ENCODE results near the gene TMEM256. TPM values are rescaled to one million over a fixed set of nuclear protein-coding genes. Genes with fewer than 3 reads are reported as not detected.
A peak's percentile ranks its signal among the peaks of the same experiment; 100 is the strongest.

Gene TMEM256
- polyA plus RNA-seq, 1 donor, result 187 TPM

GRCh38 chr17:7408863-7409262, 5.0 kb upstream of the TMEM256 start:
- Histone ChIP-seq H3K27me3 (ENCODE audit: control insufficient read depth, insufficient read depth, low read length) (peaks cover 53% of the 10 kb centered on the region), H3K27ac (ENCODE audit: low read length) (no peak overlapping the region), H3K4me3 (ENCODE audit: low read length) (no peak overlapping the region), H3K4me1 (ENCODE audit: control insufficient read depth, insufficient read depth, low read length) (peaks cover 3% of the 10 kb centered on the region), H3K36me3 (ENCODE audit: control insufficient read depth, insufficient read depth, low read length) (peaks cover 7% of the 10 kb centered on the region), H3K9me3 (ENCODE audit: control insufficient read depth, low read depth, low read length) (no peaks in the 10 kb centered on the region)
- no CpG with 5 or more reads among the region's 6 CpGs for WGBS (ENCODE audit: insufficient coverage, low lambda C conversion rate)
- no peak for DNase-seq

- no peak overlapping the region for H3K4me3 ChIP-seq (ENCODE audit: low read length)
- H3K27ac ChIP-seq (ENCODE audit: low read length), result no peak overlapping the region
- peaks cover 3% of the 10 kb centered on the region for H3K4me1 ChIP-seq (ENCODE audit: control insufficient read depth, insufficient read depth, low read length)
- no peaks in the 10 kb centered on the region for H3K9me3 ChIP-seq (ENCODE audit: control insufficient read depth, low read depth, low read length)
- peaks cover 53% of the 10 kb centered on the region for H3K27me3 ChIP-seq (ENCODE audit: control insufficient read depth, insufficient read depth, low read length)
- peak in 1 of 2 donors; percentile 43 for DNase-seq
- H3K36me3 ChIP-seq (ENCODE audit: control insufficient read depth, insufficient read depth, low read length), result peaks cover 7% of the 10 kb centered on the region
- WGBS (ENCODE audit: insufficient coverage, low lambda C conversion rate), result 60% methylated on average over 1 of the region's 58 CpGs
Observed at GRCh38 chr17:7408252-7408727, 4.4 kb upstream of the TMEM256 start.

- Histone ChIP-seq H3K27me3 (ENCODE audit: control insufficient read depth, insufficient read depth, low read length) (peaks cover 53% of the 10 kb centered on the region), H3K27ac (ENCODE audit: low read length) (no peak within 1 kb of the TSS), H3K4me3 (ENCODE audit: low read length) (no peak within 1 kb of the TSS), H3K9me3 (ENCODE audit: control insufficient read depth, low read depth, low read length) (no peaks in the 10 kb centered on the region), H3K4me1 (ENCODE audit: control insufficient read depth, insufficient read depth, low read length) (peaks cover 3% of the 10 kb centered on the region), H3K36me3 (ENCODE audit: control insufficient read depth, insufficient read depth, low read length) (peaks cover 7% of the 10 kb centered on the region)
- DNase-seq, result no peak
- 47% methylated on average over 2 of the region's 12 CpGs for WGBS (ENCODE audit: insufficient coverage, low lambda C conversion rate)
Observed at GRCh38 chr17:7407485-7408251, 3.8 kb upstream of the TMEM256 start, which contains the start of gene NLGN2. TSS of gene NLGN2 (plus strand) at chr17:7407845. CDS start at chr17:7408256, 411 bp downstream.

- Histone ChIP-seq H3K4me3 (ENCODE audit: low read length) (no peak overlapping the region), H3K36me3 (ENCODE audit: control insufficient read depth, insufficient read depth, low read length) (peaks cover 7% of the 10 kb centered on the region), H3K9me3 (ENCODE audit: control insufficient read depth, low read depth, low read length) (no peaks in the 10 kb centered on the region), H3K27ac (ENCODE audit: low read length) (no peak overlapping the region), H3K27me3 (ENCODE audit: control insufficient read depth, insufficient read depth, low read length) (peaks cover 53% of the 10 kb centered on the region), H3K4me1 (ENCODE audit: control insufficient read depth, insufficient read depth, low read length) (peaks cover 3% of the 10 kb centered on the region)
- WGBS (ENCODE audit: insufficient coverage, low lambda C conversion rate), result no CpG with 5 or more reads among the region's 13 CpGs
- no peak for DNase-seq
Observed at GRCh38 chr17:7407082-7407481, 3.2 kb upstream of the TMEM256 start.

- DNase-seq, result no peak
- Histone ChIP-seq H3K9me3 (ENCODE audit: control insufficient read depth, low read depth, low read length) (no peaks in the 10 kb centered on the region), H3K4me1 (ENCODE audit: control insufficient read depth, insufficient read depth, low read length) (peaks cover 9% of the 10 kb centered on the region), H3K27ac (ENCODE audit: low read length) (no peak overlapping the region), H3K4me3 (ENCODE audit: low read length) (no peak overlapping the region), H3K36me3 (ENCODE audit: control insufficient read depth, insufficient read depth, low read length) (peaks cover 7% of the 10 kb centered on the region), H3K27me3 (ENCODE audit: control insufficient read depth, insufficient read depth, low read length) (peaks cover 53% of the 10 kb centered on the region)
- WGBS (ENCODE audit: insufficient coverage, low lambda C conversion rate), result no CpG with 5 or more reads among the region's 12 CpGs
Observed at GRCh38 chr17:7406235-7406825, 2.4 kb upstream of the TMEM256 start.

GRCh38 chr17:7405350-7406234, 1.7 kb upstream of the TMEM256 start:
- DNase-seq, result peak in 1 of 2 donors; percentile 19
- H3K4me1 ChIP-seq (ENCODE audit: control insufficient read depth, insufficient read depth, low read length), result peaks cover 9% of the 10 kb centered on the region
- no peaks in the 10 kb centered on the region for H3K9me3 ChIP-seq (ENCODE audit: control insufficient read depth, low read depth, low read length)
- peaks cover 7% of the 10 kb centered on the region for H3K36me3 ChIP-seq (ENCODE audit: control insufficient read depth, insufficient read depth, low read length)
- peaks cover 50% of the 10 kb centered on the region for H3K27me3 ChIP-seq (ENCODE audit: control insufficient read depth, insufficient read depth, low read length)
- peak overlapping the region; percentile 68 for H3K27ac ChIP-seq (ENCODE audit: low read length)
- peak overlapping the region; percentile 54 for H3K4me3 ChIP-seq (ENCODE audit: low read length)
- 13% methylated on average over 3 of the region's 38 CpGs for WGBS (ENCODE audit: insufficient coverage, low lambda C conversion rate)

- Histone ChIP-seq H3K9me3 (ENCODE audit: control insufficient read depth, low read depth, low read length) (no peaks in the 10 kb centered on the region), H3K36me3 (ENCODE audit: control insufficient read depth, insufficient read depth, low read length) (peaks cover 4% of the 10 kb centered on the region), H3K27ac (ENCODE audit: low read length) (peak overlapping the region; percentile 68), H3K4me3 (ENCODE audit: low read length) (peak overlapping the region; percentile 54), H3K27me3 (ENCODE audit: control insufficient read depth, insufficient read depth, low read length) (peaks cover 45% of the 10 kb centered on the region), H3K4me1 (ENCODE audit: control insufficient read depth, insufficient read depth, low read length) (peaks cover 9% of the 10 kb centered on the region)
- DNase-seq, result no peak
- WGBS (ENCODE audit: insufficient coverage, low lambda C conversion rate), result 0% methylated on average over 1 of the region's 65 CpGs
Observed at GRCh38 chr17:7404737-7405349, 946 bp upstream of the TMEM256 start.

GRCh38 chr17:7403727-7403976, 245 bp downstream of the TMEM256 start:
- no peaks in the 10 kb centered on the region for H3K36me3 ChIP-seq (ENCODE audit: control insufficient read depth, insufficient read depth, low read length)
- peak overlapping the region; percentile 93 for H3K4me3 ChIP-seq (ENCODE audit: low read length)
- peak overlapping the region; percentile 96 for H3K27ac ChIP-seq (ENCODE audit: low read length)
- peaks cover 9% of the 10 kb centered on the region for H3K4me1 ChIP-seq (ENCODE audit: control insufficient read depth, insufficient read depth, low read length)
- no peak for DNase-seq
- peaks cover 34% of the 10 kb centered on the region for H3K27me3 ChIP-seq (ENCODE audit: control insufficient read depth, insufficient read depth, low read length)
- no CpG with 5 or more reads among the region's 13 CpGs for WGBS (ENCODE audit: insufficient coverage, low lambda C conversion rate)
- no peaks in the 10 kb centered on the region for H3K9me3 ChIP-seq (ENCODE audit: control insufficient read depth, low read depth, low read length)

GRCh38 chr17:7403043-7403726, 712 bp downstream of the TMEM256 start:
- Histone ChIP-seq H3K36me3 (ENCODE audit: control insufficient read depth, insufficient read depth, low read length) (no peaks in the 10 kb centered on the region), H3K27ac (ENCODE audit: low read length) (peak overlapping the region; percentile 96), H3K9me3 (ENCODE audit: control insufficient read depth, low read depth, low read length) (no peaks in the 10 kb centered on the region), H3K27me3 (ENCODE audit: control insufficient read depth, insufficient read depth, low read length) (peaks cover 31% of the 10 kb centered on the region), H3K4me1 (ENCODE audit: control insufficient read depth, insufficient read depth, low read length) (peaks cover 9% of the 10 kb centered on the region), H3K4me3 (ENCODE audit: low read length) (peak overlapping the region; percentile 93)
- no CpG with 5 or more reads among the region's 16 CpGs for WGBS (ENCODE audit: insufficient coverage, low lambda C conversion rate)
- DNase-seq, result peak; percentile 93 to 97
